T-helper 2 cell treated with Interferon-gamma antibody and Interleukin-4, amounts not matched to agents 100 ng/mL and 5 ng/mL, for 36 hours (primary cell): ENCODE results near the gene TAF3. TPM values are rescaled to one million over a fixed set of nuclear protein-coding genes. Genes with fewer than 3 reads are reported as not detected.

ENCODE experiments used
- intact Hi-C: fragments of 100-400 bp; cut with micrococcal nuclease; formaldehyde crosslinking; loops from one replicate; pipeline ENCODE4 v1.15.1; 2023
- total RNA-seq: library from RNA; stranded (reverse); gene quantifications from 2 replicates; pipeline ENCODE4 v1.2.3, GENCODE V29; 2022

TAF3 gene, protein sequence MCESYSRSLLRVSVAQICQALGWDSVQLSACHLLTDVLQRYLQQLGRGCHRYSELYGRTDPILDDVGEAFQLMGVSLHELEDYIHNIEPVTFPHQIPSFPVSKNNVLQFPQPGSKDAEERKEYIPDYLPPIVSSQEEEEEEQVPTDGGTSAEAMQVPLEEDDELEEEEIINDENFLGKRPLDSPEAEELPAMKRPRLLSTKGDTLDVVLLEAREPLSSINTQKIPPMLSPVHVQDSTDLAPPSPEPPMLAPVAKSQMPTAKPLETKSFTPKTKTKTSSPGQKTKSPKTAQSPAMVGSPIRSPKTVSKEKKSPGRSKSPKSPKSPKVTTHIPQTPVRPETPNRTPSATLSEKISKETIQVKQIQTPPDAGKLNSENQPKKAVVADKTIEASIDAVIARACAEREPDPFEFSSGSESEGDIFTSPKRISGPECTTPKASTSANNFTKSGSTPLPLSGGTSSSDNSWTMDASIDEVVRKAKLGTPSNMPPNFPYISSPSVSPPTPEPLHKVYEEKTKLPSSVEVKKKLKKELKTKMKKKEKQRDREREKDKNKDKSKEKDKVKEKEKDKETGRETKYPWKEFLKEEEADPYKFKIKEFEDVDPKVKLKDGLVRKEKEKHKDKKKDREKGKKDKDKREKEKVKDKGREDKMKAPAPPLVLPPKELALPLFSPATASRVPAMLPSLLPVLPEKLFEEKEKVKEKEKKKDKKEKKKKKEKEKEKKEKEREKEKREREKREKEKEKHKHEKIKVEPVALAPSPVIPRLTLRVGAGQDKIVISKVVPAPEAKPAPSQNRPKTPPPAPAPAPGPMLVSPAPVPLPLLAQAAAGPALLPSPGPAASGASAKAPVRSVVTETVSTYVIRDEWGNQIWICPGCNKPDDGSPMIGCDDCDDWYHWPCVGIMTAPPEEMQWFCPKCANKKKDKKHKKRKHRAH
- total RNA-seq: 15.0 and 15.3 TPM in 2 replicates

DNA sequence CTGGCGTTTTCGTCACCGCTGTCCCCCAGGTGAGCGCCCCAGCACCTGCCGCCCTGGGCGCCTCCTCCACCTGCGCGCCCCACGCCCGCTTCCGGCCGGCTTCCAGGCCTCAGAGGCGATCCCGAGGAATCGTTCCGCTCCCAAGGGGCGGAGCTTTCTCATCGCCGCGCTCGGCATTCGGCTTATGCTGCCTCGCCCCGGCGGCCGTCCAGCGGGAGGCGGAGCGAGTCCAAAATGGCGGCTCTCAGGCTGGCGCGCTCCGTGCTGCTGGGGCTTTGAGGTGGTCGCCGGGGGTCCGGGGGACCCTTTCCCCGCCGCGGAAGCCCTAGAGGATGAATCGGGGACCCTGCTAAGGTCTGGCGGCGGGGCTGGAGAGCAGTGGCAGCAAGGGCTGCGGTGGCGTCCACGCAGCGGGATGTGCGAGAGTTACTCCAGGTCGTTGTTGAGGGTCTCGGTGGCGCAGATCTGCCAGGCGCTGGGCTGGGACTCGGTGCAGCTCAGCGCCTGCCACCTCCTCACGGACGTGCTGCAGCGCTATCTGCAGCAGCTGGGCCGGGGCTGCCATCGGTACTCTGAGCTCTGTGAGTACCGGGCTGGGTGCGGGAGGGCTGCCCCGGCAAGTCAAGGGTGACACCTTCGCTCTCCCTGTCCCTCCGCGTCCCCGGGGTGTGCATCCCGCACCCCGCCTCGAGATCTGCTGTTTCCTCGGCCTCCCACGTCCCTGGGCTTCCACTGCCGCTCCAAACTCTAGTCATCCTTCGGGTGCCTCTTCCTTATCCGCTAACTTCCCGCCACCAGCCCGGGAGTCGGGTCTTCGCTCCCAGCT lies at the start of gene TAF3:
TAF3 (plus strand) TSS at position 211 of the 826 bp plus-strand sequence; CDS start at position 416, 205 bp downstream.
- intact Hi-C loops: loop anchor here (1.0 to 10.0 kb wide), 3 partner anchors 30 to 294 kb away; partner anchors contain the start of gene ATP5F1C

DNA sequence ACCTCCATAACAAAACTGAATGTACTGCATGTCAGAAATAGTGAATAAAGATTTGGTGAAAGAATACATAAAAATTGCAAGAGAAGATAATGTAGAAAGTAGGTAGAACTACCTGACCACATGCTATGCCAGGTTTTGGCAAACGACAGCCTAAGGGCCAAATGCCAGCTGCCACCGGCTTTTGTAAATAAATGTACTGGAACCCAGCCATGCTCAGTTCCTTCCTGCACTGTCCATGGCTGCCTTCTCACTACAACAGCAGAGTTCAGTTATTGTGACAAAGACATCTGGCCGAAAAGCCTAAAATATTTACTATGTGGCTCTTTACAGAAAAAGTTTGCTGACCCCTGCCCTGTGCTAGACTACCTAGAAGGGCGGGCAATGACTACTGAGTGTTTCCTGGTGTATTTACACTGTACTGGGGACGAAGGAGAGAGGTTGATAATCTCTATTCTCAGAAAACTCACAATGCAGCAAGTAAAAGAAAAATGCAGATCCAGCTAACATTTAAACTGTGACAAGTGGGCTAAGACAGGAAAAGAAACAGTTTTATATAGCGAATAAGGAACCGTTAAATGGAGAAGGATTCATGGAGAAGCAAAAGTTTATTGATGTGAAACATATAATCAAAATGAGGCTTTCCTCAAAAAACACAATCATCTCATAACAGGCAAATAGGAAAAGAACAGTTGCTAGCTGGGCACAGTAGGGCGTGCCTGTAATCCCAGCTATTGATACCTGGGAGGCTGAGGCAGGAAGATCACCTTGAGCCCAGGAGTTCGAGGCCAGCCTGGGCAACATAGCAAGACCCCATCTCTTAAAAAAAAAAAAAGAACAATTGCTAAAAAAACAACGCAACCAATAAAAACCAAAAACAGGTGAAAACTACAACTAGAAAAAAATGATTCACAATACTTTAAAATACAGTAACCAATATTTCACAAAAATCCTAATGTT lies 44.2 kb upstream of the TAF3 start:
- intact Hi-C loops: no loop called here

DNA sequence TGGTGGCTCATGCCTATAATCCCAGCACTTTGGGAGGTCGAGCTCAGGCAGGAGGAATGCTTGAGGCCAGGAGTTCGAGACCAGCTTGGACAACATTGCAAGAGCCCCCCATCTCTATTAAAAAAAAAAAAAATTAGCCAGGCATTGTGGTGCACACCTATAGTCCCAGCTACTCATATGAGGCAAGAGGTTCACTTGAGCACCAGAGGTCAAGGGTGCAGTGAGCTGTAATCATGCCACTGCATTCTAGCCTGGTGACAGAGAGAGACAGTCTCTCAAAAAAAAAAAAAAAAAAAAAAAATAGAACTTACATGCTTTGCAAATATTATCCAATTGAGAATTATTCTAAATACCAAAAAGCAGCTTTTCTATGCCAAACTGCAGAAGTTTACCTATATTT lies 41.5 kb upstream of the TAF3 start:
- intact Hi-C loops: no loop called here

DNA sequence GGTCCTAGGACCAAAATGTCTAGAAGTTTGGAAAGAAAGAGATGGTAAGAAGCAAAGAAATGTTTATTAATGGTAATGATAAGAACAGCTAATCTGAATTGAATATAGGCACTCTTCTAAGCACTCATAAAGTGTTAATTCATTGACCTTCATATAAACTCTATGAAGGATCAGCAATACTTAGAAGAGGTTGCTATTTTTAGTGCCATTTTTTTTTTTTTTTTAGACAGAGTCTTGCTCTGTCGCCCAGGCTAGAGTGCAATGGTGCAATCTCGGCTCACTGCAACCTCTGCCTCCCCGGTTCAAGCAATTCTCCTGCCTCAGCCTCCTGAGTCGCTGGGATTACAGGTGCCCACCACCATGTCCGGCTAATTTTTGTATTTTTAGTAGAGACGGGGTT lies 36.1 kb upstream of the TAF3 start:
- intact Hi-C loops: loop anchor here (10.0 kb wide), 1 partner anchor 1523 kb away; no protein-coding TSS in a partner anchor

DNA sequence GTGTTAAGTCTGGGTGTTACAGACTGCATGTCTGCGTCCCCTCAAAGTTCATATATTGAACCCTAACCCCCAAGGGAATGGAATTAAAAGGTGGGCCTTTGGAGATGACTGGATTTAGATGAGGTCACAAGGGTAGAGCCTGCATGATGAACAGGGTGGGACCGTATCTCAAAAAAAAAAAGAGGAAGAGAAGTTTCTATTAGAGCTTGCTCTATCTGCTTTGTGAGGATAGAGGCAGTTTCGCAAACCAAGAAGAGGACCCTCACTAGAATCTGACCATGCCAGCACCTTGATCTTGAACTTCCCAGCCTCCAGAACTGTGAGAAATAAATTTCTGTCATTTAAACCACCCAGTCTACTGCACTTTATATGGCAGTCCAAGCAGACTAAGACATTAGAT lies 31.9 kb upstream of the TAF3 start:
- intact Hi-C loops: loop anchor here (5.0 to 10.0 kb wide), 2 partner anchors 1518 to 1699 kb away; partner anchors contain the start of gene RBM17

DNA sequence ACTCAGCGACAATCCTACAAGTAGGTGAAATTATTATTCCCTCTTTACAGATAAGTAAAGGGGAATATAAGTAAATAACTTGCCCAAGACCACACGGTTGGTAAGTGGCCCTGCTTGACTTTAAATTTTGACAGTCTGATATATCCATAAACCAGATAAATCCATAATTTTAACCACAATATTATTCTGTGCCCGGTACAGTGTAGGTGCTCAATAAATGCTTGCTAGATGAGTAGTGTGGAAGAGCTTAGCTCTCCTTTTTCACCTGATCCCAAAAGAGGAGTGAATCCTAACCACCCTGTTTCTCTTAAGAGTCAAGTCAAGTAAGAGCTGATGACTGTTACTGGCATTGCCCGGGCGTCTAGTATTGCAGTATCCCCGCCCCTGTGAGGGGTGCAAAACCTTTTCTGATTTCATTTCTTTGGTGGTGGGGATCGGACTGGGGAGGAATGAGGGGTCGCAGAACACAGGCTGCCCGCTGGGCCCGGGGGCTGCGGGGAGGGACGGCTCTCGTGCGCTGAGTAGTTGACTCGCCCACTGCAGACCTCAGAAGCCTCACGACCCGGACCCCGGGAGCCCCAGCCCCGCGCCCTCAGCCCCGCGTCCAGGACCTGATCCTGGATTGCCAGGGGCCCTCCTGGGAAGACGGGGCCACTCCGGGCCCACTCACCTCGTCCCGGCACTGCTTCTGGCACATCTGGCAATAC lies 31.0 kb upstream of the TAF3 start:
- intact Hi-C loops: loop anchor here (5.0 to 10.0 kb wide), 2 partner anchors 1517 to 1700 kb away; partner anchors contain the start of gene RBM17

DNA sequence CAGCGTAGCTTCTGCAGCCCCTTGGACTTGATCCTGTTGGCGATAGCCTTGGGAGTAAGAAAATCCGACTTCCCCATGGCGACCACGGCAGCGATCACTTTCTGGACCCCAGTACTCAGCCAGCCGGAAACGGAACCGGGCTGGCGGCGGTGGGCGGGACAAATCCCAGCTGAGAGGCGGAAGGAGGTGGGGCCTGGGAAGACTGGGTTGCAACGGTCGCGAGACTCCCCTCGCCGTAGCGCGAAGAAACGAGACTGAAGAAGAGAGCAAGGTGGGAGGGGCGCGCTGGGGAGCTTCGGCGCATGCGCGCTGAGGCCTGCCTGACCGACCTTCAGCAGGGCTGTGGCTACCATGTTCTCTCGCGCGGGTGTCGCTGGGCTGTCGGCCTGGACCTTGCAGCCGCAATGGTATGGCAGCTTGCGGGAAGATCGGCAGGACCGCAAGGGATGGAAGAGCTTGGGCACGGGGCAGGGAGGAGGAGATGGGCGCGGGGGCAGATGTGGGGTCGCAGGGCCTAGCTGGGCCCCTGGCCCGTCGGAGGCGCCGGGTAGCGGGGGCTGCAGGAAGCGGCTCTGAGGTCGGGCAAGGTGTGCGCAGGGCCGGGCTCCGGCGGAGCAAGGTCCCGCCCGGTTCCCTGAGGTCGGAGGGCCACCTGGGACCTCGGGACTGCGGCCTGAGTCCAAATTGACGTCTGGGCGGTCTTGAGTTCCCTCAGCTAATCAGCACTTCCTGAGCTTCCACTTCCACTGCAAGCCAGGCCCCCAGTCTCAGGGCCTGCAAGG lies 30.3 kb upstream of the TAF3 start, which contains the start of the genes ATP5F1C and KIN:
ATP5F1C (plus strand) TSS at position 321 of the 782 bp plus-strand sequence; CDS start at position 352, 31 bp downstream.
KIN (minus strand) TSS at position 137 of the 782 bp plus-strand sequence; CDS start at position 77, 60 bp downstream.
- intact Hi-C loops: loop anchor here (1.0 to 10.0 kb wide), 3 partner anchors 30 to 1701 kb away; partner anchors contain the start of genes RBM17 and TAF3

DNA sequence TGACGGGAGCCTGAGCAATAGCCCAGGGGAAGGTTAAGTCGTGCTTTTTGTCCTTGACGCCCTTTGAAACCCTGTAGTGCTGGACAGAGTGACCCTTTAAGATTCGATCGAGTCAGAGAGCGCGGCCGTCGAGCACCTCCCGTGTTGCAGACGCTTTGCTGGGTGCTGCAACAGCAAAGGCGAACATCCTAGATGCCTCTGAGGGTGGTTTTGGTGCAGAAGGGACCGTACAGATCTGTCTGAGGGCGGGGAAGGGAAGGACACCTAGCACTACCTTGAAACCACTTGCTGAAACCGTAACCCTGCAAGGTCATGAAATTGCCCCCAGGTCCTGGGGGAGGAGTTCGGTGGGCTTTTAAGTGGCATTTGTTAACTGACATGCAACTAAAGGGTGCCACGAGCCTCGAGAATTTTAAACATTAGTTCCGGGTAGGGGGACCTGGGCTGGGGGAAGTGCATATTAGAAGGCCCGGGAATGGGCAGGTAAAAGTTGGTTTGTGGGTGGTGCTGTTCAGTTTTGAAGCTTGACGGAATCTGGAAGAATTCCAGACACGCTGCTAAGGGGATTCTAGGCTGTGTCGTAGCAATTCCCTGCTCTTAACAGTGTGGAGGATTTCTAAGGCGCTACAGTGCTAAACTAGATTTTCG lies 29.5 kb upstream of the TAF3 start:
- intact Hi-C loops: loop anchor here (1.0 to 10.0 kb wide), 3 partner anchors 30 to 1701 kb away; partner anchors contain the start of genes RBM17 and TAF3

DNA sequence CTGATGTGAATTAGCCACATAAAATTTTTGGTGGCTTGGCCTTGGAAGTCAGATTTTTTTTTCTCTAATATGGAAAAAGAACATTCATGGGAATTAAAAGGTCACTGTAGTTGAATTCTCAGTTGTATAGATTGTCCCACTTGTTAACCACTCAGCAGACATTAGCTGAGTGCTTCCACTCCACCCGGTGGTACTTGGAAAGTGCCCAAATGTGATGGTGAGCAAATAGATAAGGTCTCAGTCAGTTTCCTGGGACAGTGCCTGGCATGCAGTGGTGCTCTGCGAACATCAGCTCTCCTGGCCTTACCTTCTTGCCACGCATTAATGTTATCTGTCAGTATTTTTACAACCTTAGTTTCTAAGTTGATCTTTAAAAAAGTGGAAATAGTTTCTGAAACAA lies 28.9 kb upstream of the TAF3 start:
- intact Hi-C loops: loop anchor here (5.0 to 10.0 kb wide), 2 partner anchors 1515 to 1702 kb away; partner anchors contain the start of gene RBM17

DNA sequence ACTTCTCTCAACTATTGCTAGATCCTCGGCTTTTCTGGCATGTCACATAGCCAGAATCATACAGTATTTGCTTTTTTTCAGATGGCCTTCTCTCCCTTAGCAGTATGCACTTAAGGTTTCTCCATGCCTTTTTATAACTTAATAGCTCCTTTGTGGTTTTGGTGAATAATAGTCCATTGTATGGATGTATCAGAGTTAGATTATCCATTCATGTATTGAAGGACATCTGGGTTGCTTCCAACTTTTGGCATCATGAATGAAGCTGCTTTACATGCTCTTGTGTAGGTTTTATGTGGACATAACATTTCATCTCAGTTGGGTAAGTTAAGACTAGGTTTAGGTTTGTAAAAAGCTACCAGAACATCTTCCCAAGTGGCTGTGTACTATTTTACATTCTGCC lies 25.8 kb upstream of the TAF3 start:
- intact Hi-C loops: no loop called here

DNA sequence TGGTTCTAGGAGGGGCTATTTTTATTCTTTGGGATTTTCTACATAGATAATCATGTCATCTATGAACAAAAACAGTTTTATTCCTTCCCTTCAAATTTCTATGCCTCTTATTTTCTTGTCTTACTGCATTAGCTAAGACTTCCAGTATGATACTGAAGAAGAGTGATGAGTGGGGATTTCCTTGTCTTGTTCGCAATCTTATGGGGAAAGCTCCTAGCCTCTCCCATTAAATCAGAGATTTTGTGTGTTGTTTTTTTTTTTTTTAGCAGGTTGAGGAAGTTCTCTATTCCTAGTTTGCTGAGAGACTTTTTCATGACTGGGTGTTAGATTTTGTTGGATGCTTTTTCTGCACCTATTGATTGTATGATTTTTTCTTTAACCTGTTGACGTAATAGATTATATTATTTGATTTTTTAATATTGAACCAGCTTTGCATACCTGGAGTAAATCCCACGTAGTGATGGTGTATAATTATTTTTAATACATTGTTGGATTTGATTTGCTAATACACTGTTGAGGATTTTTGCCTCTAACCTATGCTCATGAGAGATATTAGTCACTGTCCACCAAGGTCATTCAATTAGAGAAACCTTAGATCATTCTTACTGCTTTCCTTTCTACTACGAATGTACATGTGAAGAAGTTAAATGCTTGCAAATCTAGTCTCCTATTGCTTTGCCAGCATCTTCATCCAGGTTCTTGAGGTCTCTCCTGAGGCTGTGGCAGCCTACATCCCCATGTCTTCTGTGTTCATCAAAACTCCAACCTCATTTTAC lies 23.9 kb upstream of the TAF3 start:
- intact Hi-C loops: no loop called here

DNA sequence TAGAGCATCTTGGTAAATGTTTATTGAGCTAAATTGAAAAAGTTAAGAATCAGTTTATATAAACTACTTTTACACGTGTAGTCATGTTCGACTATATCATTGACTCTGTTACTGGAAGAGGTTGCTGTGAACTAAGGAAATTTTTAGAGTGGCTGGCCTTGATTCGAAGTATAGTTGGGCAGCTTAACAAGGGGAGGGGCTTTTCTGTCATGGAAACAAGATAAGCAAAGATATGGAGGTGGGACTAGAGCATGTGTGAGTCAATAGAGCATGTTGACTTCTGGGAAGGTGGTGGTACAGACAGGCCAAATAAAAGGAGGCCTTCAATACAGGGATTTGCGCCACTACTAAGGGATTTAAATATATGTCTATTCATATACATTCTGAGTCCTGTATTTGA lies 22.7 kb upstream of the TAF3 start:
- intact Hi-C loops: no loop called here

DNA sequence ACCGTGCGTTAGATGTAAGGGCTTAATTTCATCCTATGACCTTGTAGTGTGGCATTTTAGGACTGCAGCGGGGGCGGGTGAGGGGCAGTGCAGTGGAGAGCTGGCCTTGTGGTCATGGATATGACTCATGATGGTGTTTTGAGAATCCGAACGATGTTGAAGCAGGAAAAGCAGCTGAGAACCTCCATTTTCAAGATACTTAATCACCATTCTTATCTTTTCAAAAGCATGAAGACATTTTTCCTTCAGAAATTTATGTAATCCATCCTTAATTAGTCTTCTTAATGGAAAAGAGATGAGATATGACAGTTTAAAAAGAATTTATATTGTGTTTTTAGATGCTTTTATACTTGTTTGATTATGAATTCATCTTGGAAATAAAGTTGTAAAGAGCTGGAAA lies 20.7 kb upstream of the TAF3 start:
- intact Hi-C loops: no loop called here

DNA sequence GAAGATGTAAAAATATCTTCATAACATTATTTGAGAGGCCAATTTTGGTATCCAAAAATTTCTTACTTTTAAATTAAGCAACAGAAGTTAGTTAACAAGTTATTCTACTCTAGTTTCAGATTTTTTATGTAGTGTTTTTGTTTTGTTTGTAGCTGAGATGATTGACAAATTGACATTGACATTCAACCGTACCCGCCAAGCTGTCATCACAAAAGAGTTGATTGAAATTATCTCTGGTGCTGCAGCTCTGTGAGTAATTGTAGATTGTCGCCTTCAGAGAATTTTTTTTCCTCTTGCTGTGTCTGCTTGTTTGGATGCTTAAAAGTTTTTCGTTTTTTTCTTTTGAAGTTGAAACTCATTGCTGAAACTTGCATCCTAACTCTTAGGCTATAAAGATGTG lies 15.7 kb upstream of the TAF3 start:
- intact Hi-C loops: no loop called here

DNA sequence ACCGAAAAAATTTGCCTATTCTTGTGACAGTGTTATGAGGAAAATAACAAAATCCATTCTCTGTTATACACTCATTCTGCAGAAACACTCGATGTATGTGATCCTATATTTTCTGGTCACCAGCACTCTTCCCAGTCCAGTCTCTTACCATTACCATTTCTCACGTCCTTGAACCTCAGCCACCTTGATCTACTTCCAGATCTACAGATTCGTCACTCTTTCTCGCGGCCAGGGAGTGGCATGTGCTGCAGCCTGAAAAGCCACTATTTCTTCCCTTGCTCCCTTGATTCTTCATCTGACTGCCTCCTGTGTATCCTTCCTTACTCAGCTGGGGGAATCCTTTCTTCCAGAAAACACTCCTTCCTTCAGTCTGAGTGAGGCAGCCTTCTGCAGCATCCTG lies 14.1 kb upstream of the TAF3 start:
- intact Hi-C loops: no loop called here

DNA sequence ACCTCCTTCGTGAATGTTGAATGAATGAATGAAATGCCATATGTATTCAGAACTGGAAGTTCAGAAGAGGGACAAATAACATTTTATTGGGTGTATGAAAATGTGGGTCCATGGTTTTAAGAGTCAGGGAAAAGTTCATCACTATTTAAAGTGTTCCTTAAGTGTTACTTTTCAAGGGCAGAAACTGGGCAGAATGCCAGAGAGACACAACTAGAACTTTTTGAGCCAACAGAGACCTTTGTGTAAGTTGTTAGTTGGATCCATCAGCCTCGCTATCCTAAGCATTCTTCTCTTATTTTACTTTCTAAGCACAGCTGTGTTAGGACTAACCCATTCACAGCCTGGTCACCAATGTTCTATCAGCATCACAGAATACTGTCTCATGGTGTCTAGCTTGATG lies 13.6 kb upstream of the TAF3 start:
- intact Hi-C loops: no loop called here
